Skeletal muscle cell (primary cell): ENCODE measurements around the gene C11orf24.
"Not testable (repeated sequence)": the region's sequence is repeated elsewhere in the genome, so short reads cannot be mapped to it uniquely, and the experiment has no call there.

Source experiments
- DNase-seq: peaks from one replicate; pipeline ENCODE4 v3.0.0-alpha.2; 2010; ENCODE audit warnings: low read depth
- H3K4me3 ChIP-seq: 2 replicates; pipeline ENCODE4 v1.5.1; 2011; ENCODE audit warnings: low read depth, mild to moderate bottlenecking, control low read depth, low read length, moderate library complexity

The C11orf24 gene

GRCh38 chr11:68258363-68258765, 13.4 kb downstream of the C11orf24 start:
- no peak for DNase-seq
- no peak overlapping the region for H3K4me3 ChIP-seq

DNA sequence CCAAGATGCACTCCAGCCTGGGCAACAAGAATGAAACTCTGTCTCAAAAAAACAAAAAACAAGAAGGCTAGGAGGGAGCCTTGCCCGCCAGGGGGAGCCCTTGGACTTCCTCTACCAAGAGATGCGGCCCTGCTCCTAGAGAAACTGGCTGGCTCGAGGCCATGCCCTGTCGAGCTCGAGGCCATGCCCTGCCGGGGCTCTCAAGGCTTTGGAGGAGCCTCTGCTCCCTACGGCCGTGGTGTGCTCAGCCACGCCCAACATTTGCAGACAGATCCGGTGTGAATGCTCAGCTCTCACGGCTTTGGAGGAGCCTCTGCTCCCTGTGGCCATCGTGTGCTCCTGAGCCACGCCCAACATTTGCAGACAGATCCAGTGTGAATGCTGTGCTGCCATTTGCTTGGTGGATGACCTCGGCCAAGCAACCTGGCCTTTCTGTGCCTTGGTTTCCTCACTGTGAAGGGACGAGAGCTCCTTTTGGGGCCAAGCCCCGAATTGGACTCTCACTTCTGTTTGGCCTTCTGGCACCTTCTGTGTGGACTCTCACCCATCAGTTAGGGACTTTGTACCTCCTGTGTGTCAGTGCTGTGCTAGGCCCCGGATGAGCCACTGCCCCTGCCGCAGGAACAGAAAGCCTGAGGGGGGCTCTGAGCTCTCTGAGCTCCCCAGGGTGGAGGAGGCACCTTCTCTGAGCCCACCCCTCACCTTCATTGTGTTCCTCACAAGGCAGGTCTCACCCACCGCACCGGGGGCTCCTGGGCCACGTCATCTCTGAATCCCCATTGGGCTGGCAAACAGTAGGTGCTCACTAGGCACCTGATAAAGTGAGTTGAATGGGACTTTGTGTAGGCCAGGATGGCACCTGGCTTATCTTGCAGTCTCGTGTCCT, 14.1 kb downstream of the C11orf24 start:
- H3K4me3 ChIP-seq: no peak overlapping the region
- peak; percentile 58 for DNase-seq

DNA sequence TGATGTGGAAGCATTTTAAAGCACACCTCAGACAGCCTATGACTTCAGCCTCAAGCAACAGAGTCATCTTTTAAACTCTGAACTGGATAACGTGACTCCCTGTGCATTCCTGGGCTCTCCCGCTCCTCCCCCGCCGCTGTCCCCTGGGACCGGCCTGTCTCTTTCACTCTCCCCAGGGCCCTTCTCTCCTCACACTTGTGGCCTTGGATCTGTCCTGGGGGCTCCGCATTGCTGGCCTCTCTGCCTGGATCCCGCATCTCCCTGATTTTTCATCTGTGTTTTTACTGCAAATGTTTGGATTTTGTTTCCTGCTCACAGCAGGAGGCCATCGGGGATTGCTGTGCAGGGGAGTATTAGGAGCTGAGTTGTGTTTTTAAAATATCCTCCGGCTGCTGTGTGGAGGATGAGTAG, 15.4 kb downstream of the C11orf24 start:
- DNase-seq: no peak
- H3K4me3 ChIP-seq: no peak overlapping the region

DNA sequence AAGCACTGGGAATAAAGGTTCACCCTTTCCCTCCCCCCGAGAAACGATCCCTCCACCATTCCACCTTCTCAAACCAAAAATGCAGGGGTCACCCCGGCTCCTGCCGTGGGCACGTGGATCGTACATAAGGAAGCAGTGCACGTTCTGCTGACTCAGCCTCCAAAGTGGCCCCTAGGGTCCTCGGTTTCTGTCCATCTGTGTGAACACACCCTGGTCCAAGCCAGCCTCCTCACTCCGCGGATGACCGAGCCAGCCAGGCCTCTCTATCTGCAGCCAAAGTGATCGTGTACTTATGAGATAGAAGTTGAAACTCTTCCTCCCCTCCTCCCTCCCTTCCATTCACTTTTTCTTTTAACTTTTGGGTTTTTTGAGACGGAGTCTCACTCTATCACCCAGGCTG, 16.2 kb downstream of the C11orf24 start:
- DNase-seq: no peak

DNA sequence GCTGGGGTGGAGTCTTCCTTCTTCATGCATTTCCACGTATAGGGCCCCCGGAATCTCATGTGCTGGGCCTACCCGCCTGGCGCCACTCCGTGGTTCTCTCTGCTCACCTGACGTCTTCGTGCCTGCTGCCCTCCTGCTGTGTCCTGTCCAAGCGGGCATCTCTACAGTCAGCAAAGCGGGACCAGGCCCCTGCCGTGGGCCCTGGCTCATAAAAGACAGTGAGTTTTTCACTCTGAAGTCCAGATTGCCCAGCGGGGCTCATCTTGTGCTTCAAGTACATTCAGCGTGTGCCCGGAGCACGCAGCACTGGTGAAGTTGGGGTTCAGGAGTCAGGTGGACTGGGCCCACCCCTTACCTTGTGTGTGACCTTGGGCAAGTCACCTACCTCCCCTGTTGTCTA, 17.4 kb downstream of the C11orf24 start:
- H3K4me3 ChIP-seq: no peak overlapping the region
- DNase-seq: no peak

More for the DNA sequence above, 16.2 kb downstream of the C11orf24 start:
- H3K4me3 ChIP-seq: no peak overlapping the region

- H3K4me3 ChIP-seq: no peak overlapping the region
- DNase-seq: no peak
Observed at GRCh38 chr11:68251765-68252164, 20.0 kb downstream of the C11orf24 start.

GRCh38 chr11:68244912-68245311, 26.9 kb downstream of the C11orf24 start:
- not testable (repeated sequence) for DNase-seq, H3K4me3 ChIP-seq

- not testable (repeated sequence) for H3K4me3 ChIP-seq, DNase-seq
Observed at GRCh38 chr11:68243847-68244246, 27.9 kb downstream of the C11orf24 start.

DNA sequence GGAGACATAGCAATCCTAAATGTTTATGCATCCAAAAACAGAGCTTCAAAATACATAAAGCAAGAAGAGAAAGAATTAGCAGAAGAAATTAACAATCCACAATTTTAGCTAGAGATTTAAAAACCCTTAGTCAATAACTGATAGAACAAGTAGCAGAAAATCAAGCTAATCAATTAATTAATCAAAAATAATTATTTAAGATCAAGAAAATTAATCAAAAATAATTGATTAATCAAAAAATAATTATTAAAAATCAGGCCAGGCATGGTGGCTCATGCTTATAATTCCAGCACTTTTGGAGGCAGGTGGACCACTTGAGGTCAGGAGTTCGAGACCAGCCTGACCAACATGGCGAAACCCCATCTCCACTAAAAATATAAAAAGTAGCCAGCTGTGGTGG, 29.2 kb downstream of the C11orf24 start:
- no peak for DNase-seq
- no peak overlapping the region for H3K4me3 ChIP-seq

- H3K4me3 ChIP-seq: no peak overlapping the region
- DNase-seq: no peak
Observed at GRCh38 chr11:68231621-68232020, 40.2 kb downstream of the C11orf24 start.

DNA sequence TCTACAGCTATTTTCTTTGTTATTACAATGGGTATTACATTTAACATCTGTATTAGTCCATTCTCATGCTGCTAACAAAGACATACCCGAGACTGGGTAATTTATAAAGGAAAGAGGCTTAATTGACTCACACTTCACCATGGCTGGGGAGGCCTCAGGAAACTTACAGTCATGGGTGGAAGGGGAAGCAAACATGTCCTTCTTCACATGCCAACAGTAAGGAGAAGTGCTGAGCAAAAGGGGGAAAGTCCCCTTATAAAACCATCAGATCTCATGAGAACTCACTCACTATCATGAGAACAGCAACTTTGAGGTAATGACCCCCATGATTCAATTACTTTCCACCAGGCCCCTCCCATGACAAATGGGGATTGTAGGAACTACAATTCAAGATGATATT, 42.2 kb downstream of the C11orf24 start:
- DNase-seq: no peak
- H3K4me3 ChIP-seq: no peak overlapping the region

GRCh38 chr11:68226421-68226820, 45.4 kb downstream of the C11orf24 start:
- DNase-seq: no peak
- no peak overlapping the region for H3K4me3 ChIP-seq

- DNase-seq: no peak
Observed at GRCh38 chr11:68224606-68225005, 47.2 kb downstream of the C11orf24 start.

GRCh38 chr11:68223275-68223674, 48.5 kb downstream of the C11orf24 start:
- DNase-seq: no peak
- H3K4me3 ChIP-seq: no peak overlapping the region

More at GRCh38 chr11:68224606-68225005, 47.2 kb downstream of the C11orf24 start:
- H3K4me3 ChIP-seq: no peak overlapping the region

DNA sequence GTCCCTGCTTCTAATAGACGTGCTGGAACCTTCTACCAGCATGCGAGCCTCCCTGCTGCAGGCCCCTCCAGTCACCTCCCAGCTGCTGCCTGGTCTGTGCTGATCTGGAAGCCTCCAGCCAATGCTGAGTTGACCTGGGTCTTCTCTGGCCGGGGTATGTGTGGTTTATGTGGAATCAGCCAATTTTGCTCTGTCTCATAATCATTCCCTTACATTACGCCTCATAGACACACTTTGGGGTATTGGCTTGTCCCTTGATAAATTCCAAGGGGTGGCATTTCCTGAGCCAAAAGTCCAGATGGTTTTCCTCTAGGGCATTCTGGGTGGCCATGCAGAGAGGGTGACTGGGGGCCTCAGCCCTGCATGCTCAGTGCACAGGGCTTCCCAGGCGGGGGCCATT, 50.4 kb downstream of the C11orf24 start:
- DNase-seq: no peak
- no peak overlapping the region for H3K4me3 ChIP-seq

DNA sequence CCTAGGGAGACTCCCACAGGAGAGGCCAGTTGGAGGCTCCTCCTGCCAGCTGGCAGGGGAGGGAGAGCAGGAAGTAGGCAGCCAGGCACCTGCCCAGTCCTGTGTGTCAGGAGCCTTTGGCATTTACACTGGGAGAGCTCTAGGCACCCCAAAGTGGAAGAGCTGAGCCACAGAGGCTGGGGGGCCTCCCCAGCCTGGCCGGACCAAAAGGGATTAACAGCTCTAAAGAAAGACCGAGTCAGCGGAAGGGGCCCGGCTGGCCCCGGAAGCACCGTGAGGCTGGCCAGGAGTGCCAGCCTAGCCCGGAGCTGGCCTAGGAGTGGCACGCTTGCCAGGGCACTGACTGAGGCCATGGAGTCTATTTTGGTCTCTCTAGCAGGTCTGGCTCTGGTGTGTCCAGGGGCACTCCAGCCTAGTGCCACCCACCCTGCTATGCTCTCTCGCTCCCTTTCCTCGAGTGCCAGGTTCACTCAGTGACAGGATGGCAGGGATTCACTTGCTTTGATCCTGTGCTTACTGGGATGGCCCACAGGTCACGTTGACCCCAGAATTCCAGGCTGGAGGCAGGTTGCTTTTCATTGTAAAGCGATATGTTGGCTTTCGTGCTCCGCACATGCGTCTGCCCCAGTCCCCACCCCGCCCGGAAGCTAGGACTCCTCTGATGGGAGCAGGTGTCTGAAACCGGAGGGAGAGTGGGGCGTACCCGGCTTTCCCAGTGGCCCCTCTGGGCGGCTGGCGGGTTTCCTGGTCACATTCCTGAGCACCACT, 55.4 kb downstream of the C11orf24 start:
- DNase-seq: no peak
- no peak overlapping the region for H3K4me3 ChIP-seq

- no peak overlapping the region for H3K4me3 ChIP-seq
- no peak for DNase-seq
Observed at GRCh38 chr11:68215524-68216170, 56.1 kb downstream of the C11orf24 start.

GRCh38 chr11:68215087-68215445, 56.7 kb downstream of the C11orf24 start:
- H3K4me3 ChIP-seq: no peak overlapping the region
- no peak for DNase-seq

DNA sequence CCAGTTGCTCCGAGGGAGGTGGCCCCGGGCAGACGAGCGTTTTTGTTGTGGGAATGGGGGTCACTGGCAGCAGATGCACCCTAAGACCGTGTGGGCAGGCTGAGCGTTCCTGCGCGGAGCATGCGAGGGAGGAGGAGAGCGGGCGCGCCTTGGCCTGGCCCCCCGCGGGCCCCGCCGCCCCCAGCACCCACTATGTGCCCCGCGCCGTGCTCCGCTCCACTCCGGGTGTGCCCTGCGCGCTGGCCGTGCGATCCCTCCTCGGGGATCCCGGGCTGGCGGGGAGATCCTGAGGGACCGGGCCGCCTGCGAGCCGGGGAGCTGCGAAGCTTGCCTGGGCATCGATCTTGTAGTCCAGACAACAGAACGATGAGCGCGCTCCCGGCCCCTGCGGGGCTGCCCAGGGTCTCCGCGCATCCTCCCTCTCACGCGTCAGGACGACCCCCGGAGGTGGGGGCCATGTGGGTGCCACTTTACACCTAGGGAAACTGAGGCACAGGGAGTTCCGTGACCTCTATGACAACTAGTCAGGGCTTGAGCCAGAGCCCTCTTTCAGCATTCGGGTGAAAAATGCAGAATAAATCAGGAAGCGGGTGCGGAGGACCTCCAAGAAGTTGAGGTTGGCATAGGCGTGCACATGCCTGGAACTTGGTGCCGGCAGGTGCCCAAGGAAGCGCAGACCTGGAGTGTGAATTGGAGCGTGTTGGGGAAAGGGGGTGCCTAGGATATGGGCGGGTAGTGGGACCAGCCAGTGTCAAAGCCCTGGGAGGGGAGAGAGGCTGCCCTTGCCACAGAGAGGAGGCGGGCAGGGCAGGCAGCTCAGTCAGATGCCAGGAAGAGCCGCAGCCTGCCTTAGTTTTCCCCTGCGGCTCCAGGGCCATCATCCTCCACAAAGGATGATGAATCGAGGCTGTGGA, 57.3 kb downstream of the C11orf24 start:
- H3K4me3 ChIP-seq: peak overlapping the region; percentile 76
- no peak for DNase-seq
